ENCODE measurements around the gene IL1R1. TPM values are rescaled to one million over a fixed set of nuclear protein-coding genes. Genes with fewer than 3 reads are reported as not detected.
A peak's percentile ranks its signal among the peaks of the same experiment; 100 is the strongest.

The IL1R1 gene
- total and polyA plus RNA-seq, 2 donors: 34.9 to 72.7 TPM

- Histone ChIP-seq H3K4me3 (ENCODE audit: low read depth, low read length) (no peak overlapping the region), H3K27ac (ENCODE audit: low read depth) (no peak overlapping the region), H3K4me1 (ENCODE audit: insufficient read depth) (no peaks in the 10 kb centered on the region), H3K36me3 (ENCODE audit: insufficient read depth) (peaks cover 5% of the 10 kb centered on the region)
- no peak for DNase-seq (ENCODE audit: extremely low spot score)
- WGBS: 96% methylated on average over 2 of the region's 2 CpGs
These were observed 37.5 kb downstream of the IL1R1 start for GRCh38 chr2:102179788-102180686.

GRCh38 chr2:102180687-102180999 is 38.1 kb downstream of the IL1R1 start:
- H3K27ac ChIP-seq (ENCODE audit: low read depth): no peak overlapping the region
- H3K4me1 ChIP-seq (ENCODE audit: insufficient read depth): no peaks in the 10 kb centered on the region
- peaks cover 5% of the 10 kb centered on the region for H3K36me3 ChIP-seq (ENCODE audit: insufficient read depth)
- WGBS: 44% methylated on average over 1 of the region's 1 CpG
- H3K4me3 ChIP-seq (ENCODE audit: low read depth, low read length): no peak overlapping the region
- DNase-seq (ENCODE audit: extremely low spot score): no peak

- WGBS: 81% methylated on average over 5 of the region's 5 CpGs
- H3K27ac ChIP-seq (ENCODE audit: low read depth): no peak overlapping the region
- no peak for DNase-seq (ENCODE audit: extremely low spot score)
- H3K4me3 ChIP-seq (ENCODE audit: low read depth, low read length): no peak overlapping the region
- H3K36me3 ChIP-seq (ENCODE audit: insufficient read depth): peaks cover 5% of the 10 kb centered on the region
- no peaks in the 10 kb centered on the region for H3K4me1 ChIP-seq (ENCODE audit: insufficient read depth)
These were observed 38.8 kb downstream of the IL1R1 start for GRCh38 chr2:102181376-102181775.

GRCh38 chr2:102181919-102182635 is 39.5 kb downstream of the IL1R1 start:
- H3K27ac ChIP-seq (ENCODE audit: low read depth): no peak overlapping the region
- DNase-seq (ENCODE audit: extremely low spot score): no peak
- no peaks in the 10 kb centered on the region for H3K4me1 ChIP-seq (ENCODE audit: insufficient read depth)
- peaks cover 3% of the 10 kb centered on the region for H3K36me3 ChIP-seq (ENCODE audit: insufficient read depth)
- no peak overlapping the region for H3K4me3 ChIP-seq (ENCODE audit: low read depth, low read length)
- 47% methylated on average over 7 of the region's 7 CpGs for WGBS

GRCh38 chr2:102184018-102184417 is 41.5 kb downstream of the IL1R1 start:
- WGBS: 74% methylated on average over 2 of the region's 2 CpGs
- Histone ChIP-seq H3K36me3 (ENCODE audit: insufficient read depth) (no peaks in the 10 kb centered on the region), H3K4me1 (ENCODE audit: insufficient read depth) (no peaks in the 10 kb centered on the region), H3K4me3 (ENCODE audit: low read depth, low read length) (no peak overlapping the region), H3K27ac (ENCODE audit: low read depth) (no peak overlapping the region)
- DNase-seq (ENCODE audit: extremely low spot score): no peak

- Histone ChIP-seq H3K4me1 (ENCODE audit: insufficient read depth) (no peaks in the 10 kb centered on the region), H3K27ac (ENCODE audit: low read depth) (no peak overlapping the region), H3K4me3 (ENCODE audit: low read depth, low read length) (no peak overlapping the region), H3K36me3 (ENCODE audit: insufficient read depth) (no peaks in the 10 kb centered on the region)
- no peak for DNase-seq (ENCODE audit: extremely low spot score)
- WGBS: 95% methylated on average over 1 of the region's 1 CpG
These were observed 42.0 kb downstream of the IL1R1 start for GRCh38 chr2:102184568-102184967.

- H3K27ac ChIP-seq (ENCODE audit: low read depth): no peak overlapping the region
- WGBS: 17% methylated on average over 2 of the region's 2 CpGs
- no peaks in the 10 kb centered on the region for H3K4me1 ChIP-seq (ENCODE audit: insufficient read depth)
- no peak overlapping the region for H3K4me3 ChIP-seq (ENCODE audit: low read depth, low read length)
- H3K36me3 ChIP-seq (ENCODE audit: insufficient read depth): no peaks in the 10 kb centered on the region
- DNase-seq (ENCODE audit: extremely low spot score): no peak
These were observed 42.8 kb downstream of the IL1R1 start for GRCh38 chr2:102185347-102185746.

- WGBS: 36% methylated on average over 36 of the region's 36 CpGs
- no peak within 1 kb of the TSS for H3K27ac ChIP-seq (ENCODE audit: low read depth)
- DNase-seq (ENCODE audit: extremely low spot score): no peak
These were observed 44.4 kb downstream of the IL1R1 start, which contains the start of gene IL1RL2 for GRCh38 chr2:102186791-102187495. Gene IL1RL2 (plus strand): TSS chr2:102187023. CDS start chr2:102187868, 845 bp downstream.

GRCh38 chr2:102187496-102188150 is 45.1 kb downstream of the IL1R1 start:
- no peak for DNase-seq (ENCODE audit: extremely low spot score)
- no peak overlapping the region for H3K27ac ChIP-seq (ENCODE audit: low read depth)
- H3K4me3 ChIP-seq (ENCODE audit: low read depth, low read length): peak overlapping the region; percentile 46
- H3K36me3 ChIP-seq (ENCODE audit: insufficient read depth): no peaks in the 10 kb centered on the region
- H3K4me1 ChIP-seq (ENCODE audit: insufficient read depth): no peaks in the 10 kb centered on the region
- 3% methylated on average over 50 of the region's 50 CpGs for WGBS

More at GRCh38 chr2:102186791-102187495, 44.4 kb downstream of the IL1R1 start, which contains the start of gene IL1RL2:
- Histone ChIP-seq H3K4me3 (ENCODE audit: low read depth, low read length) (peak within 1 kb of the TSS; percentile 46), H3K36me3 (ENCODE audit: insufficient read depth) (no peaks in the 10 kb centered on the region), H3K4me1 (ENCODE audit: insufficient read depth) (no peaks in the 10 kb centered on the region)

GRCh38 chr2:102190430-102191107 is 48.0 kb downstream of the IL1R1 start:
- Histone ChIP-seq H3K27ac (ENCODE audit: low read depth) (no peak overlapping the region), H3K4me3 (ENCODE audit: low read depth, low read length) (no peak overlapping the region), H3K4me1 (ENCODE audit: insufficient read depth) (no peaks in the 10 kb centered on the region), H3K36me3 (ENCODE audit: insufficient read depth) (no peaks in the 10 kb centered on the region)
- no peak for DNase-seq (ENCODE audit: extremely low spot score)
- 88% methylated on average over 10 of the region's 10 CpGs for WGBS

GRCh38 chr2:102191501-102191900 is 49.0 kb downstream of the IL1R1 start:
- DNase-seq (ENCODE audit: extremely low spot score): no peak
- WGBS: 94% methylated on average over 1 of the region's 1 CpG
- no peaks in the 10 kb centered on the region for H3K36me3 ChIP-seq (ENCODE audit: insufficient read depth)
- H3K4me3 ChIP-seq (ENCODE audit: low read depth, low read length): no peak overlapping the region
- no peaks in the 10 kb centered on the region for H3K4me1 ChIP-seq (ENCODE audit: insufficient read depth)
- H3K27ac ChIP-seq (ENCODE audit: low read depth): no peak overlapping the region

GRCh38 chr2:102193074-102193473 is 50.5 kb downstream of the IL1R1 start:
- no peak overlapping the region for H3K4me3 ChIP-seq (ENCODE audit: low read depth, low read length)
- H3K4me1 ChIP-seq (ENCODE audit: insufficient read depth): no peaks in the 10 kb centered on the region
- H3K27ac ChIP-seq (ENCODE audit: low read depth): no peak overlapping the region
- no peak for DNase-seq (ENCODE audit: extremely low spot score)
- H3K36me3 ChIP-seq (ENCODE audit: insufficient read depth): no peaks in the 10 kb centered on the region
- 74% methylated on average over 1 of the region's 1 CpG for WGBS

Measured in urinary bladder (tissue), 4 donors.